ENCODE data around the gene KMT2E.

The KMT2E gene

GRCh38 chr7:105094966-105095365 is 81.0 kb downstream of the KMT2E start:
- Mint-ChIP-seq H3K4me1 (peaks cover 16% of the 10 kb centered on the region), H3K9me3 (no peaks in the 10 kb centered on the region), H3K27me3 (no peaks in the 10 kb centered on the region), H3K36me3 (ENCODE audit: insufficient read depth) (peaks cover 51% of the 10 kb centered on the region), H3K27ac (ENCODE audit: low read depth) (peak overlapping the region; percentile 44), H3K4me3 (no peak overlapping the region)
- ATAC-seq (replicated peaks; ENCODE audit: extremely low read depth, poor library complexity, severe bottlenecking) = no peak
- no peak for DNase-seq (ENCODE audit: low spot score in 2 of 2)

- H3K27me3 Mint-ChIP-seq = no peaks in the 10 kb centered on the region
- H3K4me1 Mint-ChIP-seq = peaks cover 16% of the 10 kb centered on the region
- ATAC-seq (replicated peaks; ENCODE audit: extremely low read depth, poor library complexity, severe bottlenecking) (no peak), DNase-seq (ENCODE audit: low spot score in 2 of 2) (no peak)
- peaks cover 57% of the 10 kb centered on the region for H3K36me3 Mint-ChIP-seq (ENCODE audit: insufficient read depth)
- H3K9me3 Mint-ChIP-seq = no peaks in the 10 kb centered on the region
- H3K4me3 Mint-ChIP-seq = no peak overlapping the region
- no peak overlapping the region for H3K27ac Mint-ChIP-seq (ENCODE audit: low read depth)
Observed at GRCh38 chr7:105096306-105096705, 82.3 kb downstream of the KMT2E start.

GRCh38 chr7:105097619-105098018 is 83.6 kb downstream of the KMT2E start:
- Mint-ChIP-seq H3K27ac (ENCODE audit: low read depth) (peak overlapping the region; percentile 4), H3K9me3 (no peaks in the 10 kb centered on the region), H3K4me1 (peaks cover 16% of the 10 kb centered on the region), H3K36me3 (ENCODE audit: insufficient read depth) (peaks cover 56% of the 10 kb centered on the region), H3K4me3 (no peak overlapping the region), H3K27me3 (no peaks in the 10 kb centered on the region)
- ATAC-seq (replicated peaks; ENCODE audit: extremely low read depth, poor library complexity, severe bottlenecking) = no peak
- no peak for DNase-seq (ENCODE audit: low spot score in 2 of 2)

- Mint-ChIP-seq H3K4me1 (peaks cover 23% of the 10 kb centered on the region), H3K4me3 (no peak overlapping the region), H3K36me3 (ENCODE audit: insufficient read depth) (peaks cover 60% of the 10 kb centered on the region), H3K27ac (ENCODE audit: low read depth) (peak overlapping the region; percentile 88), H3K9me3 (no peaks in the 10 kb centered on the region), H3K27me3 (no peaks in the 10 kb centered on the region)
- no peak for DNase-seq (ENCODE audit: low spot score in 2 of 2)
- no peak for ATAC-seq (replicated peaks; ENCODE audit: extremely low read depth, poor library complexity, severe bottlenecking)
Observed at GRCh38 chr7:105098863-105099515, 85.0 kb downstream of the KMT2E start.

GRCh38 chr7:105101864-105102263 is 87.9 kb downstream of the KMT2E start:
- Mint-ChIP-seq H3K27me3 (no peaks in the 10 kb centered on the region), H3K9me3 (no peaks in the 10 kb centered on the region), H3K4me3 (no peak overlapping the region), H3K4me1 (peaks cover 18% of the 10 kb centered on the region), H3K27ac (ENCODE audit: low read depth) (no peak overlapping the region), H3K36me3 (ENCODE audit: insufficient read depth) (peaks cover 76% of the 10 kb centered on the region)
- ATAC-seq (replicated peaks; ENCODE audit: extremely low read depth, poor library complexity, severe bottlenecking) = no peak
- DNase-seq (ENCODE audit: low spot score in 2 of 2) = no peak

- ATAC-seq (replicated peaks; ENCODE audit: extremely low read depth, poor library complexity, severe bottlenecking) = no peak
- H3K36me3 Mint-ChIP-seq (ENCODE audit: insufficient read depth) = peaks cover 75% of the 10 kb centered on the region
- H3K27me3 Mint-ChIP-seq = no peaks in the 10 kb centered on the region
- no peaks in the 10 kb centered on the region for H3K9me3 Mint-ChIP-seq
- H3K27ac Mint-ChIP-seq (ENCODE audit: low read depth) = peak overlapping the region; percentile 53
- peaks cover 18% of the 10 kb centered on the region for H3K4me1 Mint-ChIP-seq
- no peak overlapping the region for H3K4me3 Mint-ChIP-seq
- no peak for DNase-seq (ENCODE audit: low spot score in 2 of 2)
Observed at GRCh38 chr7:105102557-105103352, 88.8 kb downstream of the KMT2E start.

- Mint-ChIP-seq H3K4me1 (peaks cover 12% of the 10 kb centered on the region), H3K4me3 (no peak overlapping the region), H3K36me3 (ENCODE audit: insufficient read depth) (peaks cover 76% of the 10 kb centered on the region), H3K27ac (ENCODE audit: low read depth) (peak overlapping the region; percentile 67), H3K9me3 (no peaks in the 10 kb centered on the region), H3K27me3 (no peaks in the 10 kb centered on the region)
- ATAC-seq (replicated peaks; ENCODE audit: extremely low read depth, poor library complexity, severe bottlenecking) (no peak), DNase-seq (ENCODE audit: low spot score in 2 of 2) (no peak)
Observed at GRCh38 chr7:105105579-105105978, 91.6 kb downstream of the KMT2E start.

GRCh38 chr7:105106473-105106872 is 92.5 kb downstream of the KMT2E start:
- DNase-seq (ENCODE audit: low spot score in 2 of 2) (no peak), ATAC-seq (replicated peaks; ENCODE audit: extremely low read depth, poor library complexity, severe bottlenecking) (no peak)
- no peaks in the 10 kb centered on the region for H3K27me3 Mint-ChIP-seq
- peaks cover 12% of the 10 kb centered on the region for H3K4me1 Mint-ChIP-seq
- H3K4me3 Mint-ChIP-seq = no peak overlapping the region
- peaks cover 76% of the 10 kb centered on the region for H3K36me3 Mint-ChIP-seq (ENCODE audit: insufficient read depth)
- peak overlapping the region; percentile 67 for H3K27ac Mint-ChIP-seq (ENCODE audit: low read depth)
- H3K9me3 Mint-ChIP-seq = no peaks in the 10 kb centered on the region

- H3K27ac Mint-ChIP-seq (ENCODE audit: low read depth) = no peak overlapping the region
- DNase-seq (ENCODE audit: low spot score in 2 of 2) (no peak), ATAC-seq (replicated peaks; ENCODE audit: extremely low read depth, poor library complexity, severe bottlenecking) (no peak)
- no peaks in the 10 kb centered on the region for H3K9me3 Mint-ChIP-seq
- H3K27me3 Mint-ChIP-seq = no peaks in the 10 kb centered on the region
- H3K36me3 Mint-ChIP-seq (ENCODE audit: insufficient read depth) = peaks cover 81% of the 10 kb centered on the region
- H3K4me1 Mint-ChIP-seq = peaks cover 12% of the 10 kb centered on the region
- no peak overlapping the region for H3K4me3 Mint-ChIP-seq
Observed at GRCh38 chr7:105107458-105107857, 93.5 kb downstream of the KMT2E start.

- Mint-ChIP-seq H3K4me3 (no peak overlapping the region), H3K36me3 (ENCODE audit: insufficient read depth) (peaks cover 63% of the 10 kb centered on the region)
Observed at GRCh38 chr7:105112440-105113418, 98.7 kb downstream of the KMT2E start.

GRCh38 chr7:105118612-105119600 is 104.9 kb downstream of the KMT2E start:
- Mint-ChIP-seq H3K4me3 (no peak overlapping the region), H3K27ac (ENCODE audit: low read depth) (peak overlapping the region; percentile 61)

More at GRCh38 chr7:105112440-105113418, 98.7 kb downstream of the KMT2E start:
- Mint-ChIP-seq H3K9me3 (no peaks in the 10 kb centered on the region), H3K4me1 (peaks cover 5% of the 10 kb centered on the region), H3K27ac (ENCODE audit: low read depth) (peak overlapping the region; percentile 38), H3K27me3 (no peaks in the 10 kb centered on the region)
- DNase-seq (ENCODE audit: low spot score in 2 of 2) (no peak), ATAC-seq (replicated peaks; ENCODE audit: extremely low read depth, poor library complexity, severe bottlenecking) (no peak)

More at GRCh38 chr7:105118612-105119600, 104.9 kb downstream of the KMT2E start:
- no peaks in the 10 kb centered on the region for H3K27me3 Mint-ChIP-seq
- H3K36me3 Mint-ChIP-seq (ENCODE audit: insufficient read depth) = peaks cover 35% of the 10 kb centered on the region
- ATAC-seq (replicated peaks; ENCODE audit: extremely low read depth, poor library complexity, severe bottlenecking) (no peak), DNase-seq (ENCODE audit: low spot score in 2 of 2) (no peak)
- no peaks in the 10 kb centered on the region for H3K9me3 Mint-ChIP-seq
- peaks cover 19% of the 10 kb centered on the region for H3K4me1 Mint-ChIP-seq

All from central memory CD8-positive, alpha-beta T cell (primary cell).